ENCODE results near the gene ZNF280B. TPM values are rescaled to one million over a fixed set of nuclear protein-coding genes. Genes with fewer than 3 reads are reported as not detected.
"Not testable (repeated sequence)": the region's sequence is repeated elsewhere in the genome, so short reads cannot be mapped to it uniquely, and the experiment has no call there.

The ZNF280B gene
- total RNA-seq, 1 experiment from 2014 or later, result 3.9 TPM

GRCh38 chr22:22533417-22533816 lies 24.9 kb upstream of the ZNF280B start:
- Histone ChIP-seq H3K36me3 (ENCODE audit: control insufficient read depth, insufficient read depth, low read length) (no peaks in the 10 kb centered on the region), H3K4me1 (no peaks in the 10 kb centered on the region), H3K4me3 (ENCODE audit: low read depth, low read length) (no peak overlapping the region), H3K9me3 (no peaks in the 10 kb centered on the region), H3K27me3 (replicated peaks; ENCODE audit: control insufficient read depth, insufficient read depth, low read length) (no peaks in the 10 kb centered on the region)
- intact Hi-C loops (cut with micrococcal nuclease; ENCODE audit: unreplicated experiment), result no loop called here
- Mint-ChIP-seq H3K4me3 (ENCODE audit: unreplicated experiment) (no peak overlapping the region), H3K27ac (ENCODE audit: unreplicated experiment) (no peak overlapping the region), H3K9me3 (ENCODE audit: unreplicated experiment) (no peaks in the 10 kb centered on the region), H3K27me3 (ENCODE audit: insufficient read depth, unreplicated experiment) (peaks cover 8% of the 10 kb centered on the region), H3K36me3 (ENCODE audit: insufficient read depth, unreplicated experiment) (no peaks in the 10 kb centered on the region), H3K4me1 (ENCODE audit: low read depth, unreplicated experiment) (no peaks in the 10 kb centered on the region)
- BruUV-seq (replicated peaks), result no TSS peak
- POLR2A ChIA-PET, result no interaction called here
- no peak for TF ChIP-seq CTCF (IDR thresholded peaks at IDR 0.05; ENCODE audit: insufficient read depth in 1 of 2, low read depth in 1 of 2, low read length in 1 of 2, severe bottlenecking in 1 of 2, unreplicated experiment in 1 of 2)
- CTCF ChIA-PET, result no interaction called here
- no peak for DNase-seq

- H3K27me3 Mint-ChIP-seq (ENCODE audit: insufficient read depth, unreplicated experiment); H3K4me1 Mint-ChIP-seq (ENCODE audit: low read depth, unreplicated experiment); H3K36me3 Mint-ChIP-seq (ENCODE audit: insufficient read depth, unreplicated experiment); H3K4me3 Mint-ChIP-seq (ENCODE audit: unreplicated experiment); DNase-seq; POLR2A ChIA-PET; H3K36me3 ChIP-seq (ENCODE audit: control insufficient read depth, insufficient read depth, low read length); BruUV-seq (replicated peaks); H3K9me3 Mint-ChIP-seq (ENCODE audit: unreplicated experiment); H3K4me3 ChIP-seq (ENCODE audit: low read depth, low read length); H3K9me3 ChIP-seq; intact Hi-C loops (cut with micrococcal nuclease; ENCODE audit: unreplicated experiment); H3K27ac Mint-ChIP-seq (ENCODE audit: unreplicated experiment); H3K4me1 ChIP-seq; CTCF ChIA-PET; H3K27me3 ChIP-seq (replicated peaks; ENCODE audit: control insufficient read depth, insufficient read depth, low read length): not testable (repeated sequence)
Measured at GRCh38 chr22:22532547-22533071, 24.1 kb upstream of the ZNF280B start.

GRCh38 chr22:22531770-22532546 lies 23.4 kb upstream of the ZNF280B start:
- no peaks in the 10 kb centered on the region for H3K4me1 ChIP-seq
- ChIA-PET CTCF (no interaction called here), POLR2A (no interaction called here)
- no peaks in the 10 kb centered on the region for H3K4me1 Mint-ChIP-seq (ENCODE audit: low read depth, unreplicated experiment)
- H3K27me3 ChIP-seq (replicated peaks; ENCODE audit: control insufficient read depth, insufficient read depth, low read length), result no peaks in the 10 kb centered on the region
- H3K27me3 Mint-ChIP-seq (ENCODE audit: insufficient read depth, unreplicated experiment), result peaks cover 8% of the 10 kb centered on the region
- no peak for DNase-seq
- H3K27ac Mint-ChIP-seq (ENCODE audit: unreplicated experiment), result no peak overlapping the region
- no peaks in the 10 kb centered on the region for H3K9me3 ChIP-seq
- no peak overlapping the region for H3K4me3 ChIP-seq (ENCODE audit: low read depth, low read length)
- H3K36me3 ChIP-seq (ENCODE audit: control insufficient read depth, insufficient read depth, low read length), result no peaks in the 10 kb centered on the region
- intact Hi-C loops (cut with micrococcal nuclease; ENCODE audit: unreplicated experiment), result no loop called here
- no peak for TF ChIP-seq CTCF (IDR thresholded peaks at IDR 0.05; ENCODE audit: insufficient read depth in 1 of 2, low read depth in 1 of 2, low read length in 1 of 2, severe bottlenecking in 1 of 2, unreplicated experiment in 1 of 2)
- H3K4me3 Mint-ChIP-seq (ENCODE audit: unreplicated experiment), result no peak overlapping the region
- BruUV-seq (replicated peaks), result no TSS peak
- no peaks in the 10 kb centered on the region for H3K36me3 Mint-ChIP-seq (ENCODE audit: insufficient read depth, unreplicated experiment)
- H3K9me3 Mint-ChIP-seq (ENCODE audit: unreplicated experiment), result no peaks in the 10 kb centered on the region

All from Caco-2 (cell line).